Ascending aorta (tissue), 2 donors: ENCODE results near the gene NUP50. TPM values are rescaled to one million over a fixed set of nuclear protein-coding genes. Genes with fewer than 3 reads are reported as not detected.

Experiments used
- DNase-seq, 2 donors: peaks; one replicate each; pipeline ENCODE4 v3.0.0-alpha.2; 2019; ENCODE audit warnings: low spot score in 2 of 2
- H3K27ac ChIP-seq, 2 donors: fragments of 200-600 bp; sonication (generic); one replicate each; pipeline ENCODE4 v1.5.1; 2016 to 2017; ENCODE audit warnings: mild to moderate bottlenecking in 1 of 2
- H3K27me3 ChIP-seq: fragments of 200-600 bp; sonication (generic); one replicate; pipeline ENCODE4 v1.5.1; 2017
- H3K36me3 ChIP-seq, 2 donors: fragments of 200-600 bp; sonication (generic); one replicate each; pipeline ENCODE4 v1.5.1; 2016
- H3K4me1 ChIP-seq, 2 donors: fragments of 200-600 bp; sonication (generic); one replicate each; pipeline ENCODE4 v1.5.1; 2016 to 2017; ENCODE audit warnings: mild to moderate bottlenecking in 1 of 2
- H3K4me3 ChIP-seq, 2 donors: fragments of 200-600 bp; sonication (generic); one replicate each; pipeline ENCODE4 v1.5.1; 2016 to 2017; ENCODE audit warnings: mild to moderate bottlenecking in 1 of 2
- H3K9me3 ChIP-seq, 2 donors: fragments of 200-600 bp; sonication (generic); one replicate each; pipeline ENCODE4 v1.5.1; 2016
- CTCF ChIP-seq, 3 experiments: fragments of 200-600 bp in 2 of 3; fragments of 450-650 bp in 1 of 3; sonication (generic) in 2 of 3; IDR thresholded peaks; one replicate each; pipeline ENCODE4 v1.5.1; 2016 to 2019; ENCODE audit warnings: antibody characterized with exemption in 3 of 3, mild to moderate bottlenecking in 1 of 3, moderate library complexity in 1 of 3
- intact Hi-C: fragments of 100-400 bp; cut with DNase I; formaldehyde crosslinking; loops from one replicate; pipeline ENCODE4 v1.15.1; 2023
- total RNA-seq: library from RNA; depleted of rRNA; stranded (reverse); fragments of >200 nt; gene quantifications from one replicate; pipeline ENCODE4 v1.1.0, GENCODE V29; 2016

Gene NUP50
- total RNA-seq, 1 donor from 2014 or later, result 75.8 TPM

GRCh38 chr22:45181766-45182165, 18.0 kb downstream of the NUP50 start:
- Histone ChIP-seq H3K27me3 (no peaks in the 10 kb centered on the region), H3K9me3 (no peaks in the 10 kb centered on the region), H3K4me1 (no peaks in the 10 kb centered on the region), H3K36me3 (peaks cover 59 to 71% of the 10 kb centered on the region in 2 donors), H3K27ac (no peak overlapping the region), H3K4me3 (no peak overlapping the region)
- DNase-seq, result no peak
- intact Hi-C loops, result no loop called here
- TF ChIP-seq CTCF (IDR thresholded peaks at IDR 0.05), result no peak

- DNase-seq, result no peak
- no peaks in the 10 kb centered on the region for H3K9me3 ChIP-seq
- no peaks in the 10 kb centered on the region for H3K4me1 ChIP-seq
- no peaks in the 10 kb centered on the region for H3K27me3 ChIP-seq
- intact Hi-C loops, result no loop called here
- H3K27ac ChIP-seq, result no peak overlapping the region
- TF ChIP-seq CTCF (IDR thresholded peaks at IDR 0.05), result no peak
- H3K36me3 ChIP-seq, result peaks cover 44 to 63% of the 10 kb centered on the region in 2 donors
- no peak overlapping the region for H3K4me3 ChIP-seq
These were observed 20.2 kb downstream of the NUP50 start for GRCh38 chr22:45183974-45184373.

- no peaks in the 10 kb centered on the region for H3K27me3 ChIP-seq
- H3K27ac ChIP-seq, result no peak overlapping the region
- H3K4me3 ChIP-seq, result no peak overlapping the region
- intact Hi-C loops, result no loop called here
- no peaks in the 10 kb centered on the region for H3K9me3 ChIP-seq
- TF ChIP-seq CTCF (IDR thresholded peaks at IDR 0.05), result no peak
- H3K4me1 ChIP-seq, result no peaks in the 10 kb centered on the region
- peaks cover 33 to 49% of the 10 kb centered on the region in 2 donors for H3K36me3 ChIP-seq
- no peak for DNase-seq
These were observed 22.2 kb downstream of the NUP50 start for GRCh38 chr22:45185718-45186514.

GRCh38 chr22:45187891-45188290, 24.2 kb downstream of the NUP50 start:
- TF ChIP-seq CTCF (IDR thresholded peaks at IDR 0.05), result no peak

GRCh38 chr22:45188779-45189178, 25.1 kb downstream of the NUP50 start:
- Histone ChIP-seq H3K27ac (no peak overlapping the region), H3K4me1 (no peaks in the 10 kb centered on the region), H3K27me3 (no peaks in the 10 kb centered on the region), H3K36me3 (peaks cover 23 to 26% of the 10 kb centered on the region in 2 donors), H3K4me3 (no peak overlapping the region), H3K9me3 (no peaks in the 10 kb centered on the region)
- intact Hi-C loops, result no loop called here
- DNase-seq, result no peak
- TF ChIP-seq CTCF (IDR thresholded peaks at IDR 0.05), result no peak

More at GRCh38 chr22:45187891-45188290, 24.2 kb downstream of the NUP50 start:
- intact Hi-C loops, result no loop called here
- Histone ChIP-seq H3K4me1 (no peaks in the 10 kb centered on the region), H3K27ac (no peak overlapping the region), H3K27me3 (no peaks in the 10 kb centered on the region), H3K36me3 (peaks cover 28 to 35% of the 10 kb centered on the region in 2 donors), H3K9me3 (no peaks in the 10 kb centered on the region), H3K4me3 (no peak overlapping the region)
- DNase-seq, result no peak
